Stimulated activated CD8-positive, alpha-beta memory T cell treated with anti-CD3 and anti-CD28 coated beads, Interleukin-12 subunit alpha, Interleukin-12 subunit beta, amount 100 ng/mL, for 24 hours (primary cell): ENCODE measurements around the gene GRIK2.

Source experiments
- DNase-seq: peaks from one replicate; pipeline ENCODE4 v3.0.0-alpha.2; 2020; ENCODE audit errors: extremely low read depth

Gene GRIK2

DNA sequence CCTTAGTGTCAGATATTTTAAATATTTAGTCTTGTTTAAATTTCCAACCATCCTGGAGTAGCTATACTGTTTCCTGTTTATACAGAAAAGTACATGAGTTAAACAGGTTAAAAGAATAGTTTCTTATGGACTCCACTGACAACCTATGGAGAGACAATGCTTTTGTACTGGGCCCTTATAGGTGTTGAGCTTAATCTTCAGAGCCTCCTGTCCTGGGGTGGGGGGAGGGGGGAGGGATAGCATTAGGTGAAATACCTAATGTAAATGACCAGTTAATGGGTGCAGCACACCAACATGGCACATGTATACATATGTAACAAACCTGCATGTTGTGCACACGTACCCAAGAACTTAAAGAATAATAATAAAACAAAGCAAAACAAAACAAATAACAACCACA lies 322.9 kb downstream of the GRIK2 start:
- DNase-seq = no peak

DNA sequence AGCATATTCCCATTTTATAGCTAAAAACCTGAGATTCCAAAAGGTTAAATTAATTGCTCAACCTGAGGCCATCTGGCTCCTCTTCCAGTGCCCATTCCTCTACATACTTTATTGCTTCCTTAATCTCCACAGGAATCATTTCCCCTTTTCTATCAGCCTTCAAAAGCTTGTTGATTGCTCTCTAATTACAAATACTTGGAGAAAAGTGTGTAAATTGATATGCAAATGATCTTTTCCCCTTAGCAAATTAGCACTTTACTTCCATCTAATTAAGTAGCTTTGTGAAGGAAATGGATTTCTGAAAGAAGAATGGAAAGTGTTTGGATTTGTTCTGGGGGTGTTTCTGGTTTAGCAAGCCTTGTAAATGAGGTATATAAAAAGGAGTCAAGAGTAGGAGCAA lies 323.3 kb downstream of the GRIK2 start:
- no peak for DNase-seq

DNA sequence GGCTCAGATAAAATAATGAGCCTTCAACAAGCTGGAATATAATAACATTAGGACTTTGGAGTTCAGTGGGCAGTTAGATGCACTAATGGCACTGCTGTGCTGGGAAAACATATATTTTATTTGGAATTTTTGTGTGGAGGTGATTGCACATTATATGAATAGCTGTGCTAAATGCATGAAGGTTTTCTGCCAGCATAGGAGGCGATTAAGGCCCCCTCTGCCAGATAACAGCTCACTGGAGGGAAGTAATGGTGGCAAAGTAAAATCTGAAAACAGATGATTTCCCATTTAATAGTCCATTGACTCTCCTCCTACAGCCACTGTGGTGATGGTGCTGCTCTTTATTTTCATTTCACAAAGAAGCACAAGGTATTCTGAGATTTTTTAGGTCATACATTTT lies 326.0 kb downstream of the GRIK2 start:
- no peak for DNase-seq

DNA sequence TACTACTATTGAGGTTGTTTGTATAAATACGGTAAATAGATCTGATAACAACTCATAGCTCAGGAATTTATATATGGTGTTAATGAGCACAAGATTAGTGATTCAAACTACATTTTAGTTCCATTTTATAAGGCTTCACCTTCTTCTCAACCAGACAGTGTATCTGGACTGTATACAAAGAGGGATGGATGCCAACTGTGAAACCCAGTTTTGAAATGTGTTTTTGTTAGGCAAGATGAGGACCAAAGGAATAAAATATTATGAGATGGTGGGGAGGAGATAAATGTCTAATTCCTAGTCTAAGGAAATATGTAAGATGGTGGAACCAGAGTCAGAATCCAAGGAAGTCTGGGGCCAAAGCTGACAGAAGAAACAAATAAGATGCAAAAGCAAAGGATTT lies 329.0 kb downstream of the GRIK2 start:
- no peak for DNase-seq

DNA sequence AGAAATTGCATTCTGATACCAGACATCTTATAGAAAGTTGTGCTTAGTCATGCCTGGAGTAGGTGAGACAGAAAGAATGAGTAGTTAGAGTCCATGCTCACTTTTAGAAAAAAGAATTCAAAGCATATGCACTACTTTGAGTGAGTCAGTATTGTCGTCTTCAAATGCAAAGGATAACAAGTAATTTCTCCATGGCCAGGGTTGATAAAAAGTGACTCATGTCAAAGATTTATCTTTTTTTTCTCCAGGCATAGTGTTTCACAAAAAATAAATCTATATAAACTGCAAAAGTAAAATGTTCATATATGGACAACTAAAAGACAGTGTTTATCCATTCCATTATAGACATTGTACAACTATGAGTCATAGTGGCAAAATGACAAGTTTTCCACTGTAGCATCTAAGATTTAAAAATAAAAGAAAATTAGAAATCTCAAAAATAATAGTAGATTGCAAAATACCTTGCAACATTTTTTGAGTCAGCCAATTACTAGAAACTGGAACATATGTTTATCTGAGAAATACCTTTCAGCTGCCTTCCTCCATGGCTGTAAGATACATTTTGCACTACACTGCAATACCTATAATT lies 329.6 kb downstream of the GRIK2 start:
- DNase-seq = no peak

DNA sequence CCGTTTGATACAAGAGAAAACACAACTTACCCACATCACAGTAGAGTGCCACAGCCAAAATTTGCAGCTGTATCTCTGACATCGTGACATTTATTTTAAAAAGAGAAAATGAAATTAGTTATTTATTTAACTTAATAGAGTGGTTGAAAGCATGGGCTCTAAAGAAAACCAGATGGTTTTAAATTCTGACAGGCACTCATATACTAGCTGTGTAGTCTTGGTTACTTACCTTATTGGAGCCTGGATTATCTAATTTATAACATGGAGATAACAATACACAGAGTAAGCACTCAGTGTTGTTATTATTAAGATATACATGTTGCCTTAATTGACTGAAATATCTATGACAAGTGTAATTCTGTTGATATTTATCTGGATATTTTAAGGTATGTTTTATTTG lies 334.9 kb downstream of the GRIK2 start:
- DNase-seq = no peak

DNA sequence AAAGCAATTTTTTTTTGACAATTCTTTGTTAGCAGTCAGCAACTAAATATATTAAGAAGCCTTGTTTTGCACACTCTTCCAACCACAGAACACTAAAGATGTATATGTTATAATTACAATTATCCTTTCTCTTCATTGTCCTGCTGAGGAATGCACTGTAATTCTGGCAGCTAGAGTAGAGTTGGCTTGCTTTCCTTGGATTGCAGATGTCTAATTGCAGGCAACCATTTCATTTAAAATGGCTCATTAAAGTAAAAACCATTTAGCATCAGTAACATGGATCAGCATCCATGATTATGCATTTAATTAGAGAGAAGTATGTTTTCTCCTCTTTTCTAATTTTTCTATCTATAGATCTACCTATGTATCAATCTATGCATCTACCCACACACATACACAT lies 335.4 kb downstream of the GRIK2 start:
- DNase-seq = no peak

DNA sequence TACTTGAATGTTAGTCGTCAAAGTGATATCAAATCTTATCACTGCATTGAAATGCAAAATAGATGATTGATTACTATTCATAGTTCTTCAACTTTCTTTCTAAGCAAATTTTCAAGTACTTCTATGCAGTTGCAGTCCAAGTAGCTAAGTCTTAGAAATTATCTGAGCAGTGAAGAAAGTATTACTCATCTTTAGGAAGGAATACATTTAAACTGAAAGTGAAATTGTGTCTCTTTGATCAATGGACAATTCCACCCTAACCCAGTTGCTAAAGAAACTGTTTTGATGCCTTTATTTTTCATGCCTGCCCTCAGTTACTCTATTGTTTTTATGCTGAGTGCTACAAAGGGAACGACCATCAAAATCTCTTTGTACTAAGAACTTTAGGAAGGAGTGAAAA lies 337.4 kb downstream of the GRIK2 start:
- DNase-seq = no peak

DNA sequence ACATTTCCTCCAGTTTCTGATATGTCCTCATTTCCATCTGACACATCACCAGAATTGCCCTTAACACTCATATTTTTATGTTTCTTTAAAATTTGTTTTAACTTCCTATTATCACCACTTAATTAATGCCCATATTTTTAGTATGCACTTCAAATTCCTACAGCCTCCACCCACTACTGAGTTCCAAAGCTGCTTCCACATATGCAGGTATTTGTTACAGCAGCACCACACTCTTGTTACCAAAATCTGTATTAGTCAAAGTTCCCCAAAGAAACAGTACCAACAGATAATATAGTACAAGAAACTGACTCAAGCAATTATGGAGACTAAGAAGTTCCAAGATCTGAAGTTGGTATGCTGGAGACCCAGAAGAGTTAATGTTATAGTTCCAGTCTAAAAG lies 340.4 kb downstream of the GRIK2 start:
- no peak for DNase-seq

DNA sequence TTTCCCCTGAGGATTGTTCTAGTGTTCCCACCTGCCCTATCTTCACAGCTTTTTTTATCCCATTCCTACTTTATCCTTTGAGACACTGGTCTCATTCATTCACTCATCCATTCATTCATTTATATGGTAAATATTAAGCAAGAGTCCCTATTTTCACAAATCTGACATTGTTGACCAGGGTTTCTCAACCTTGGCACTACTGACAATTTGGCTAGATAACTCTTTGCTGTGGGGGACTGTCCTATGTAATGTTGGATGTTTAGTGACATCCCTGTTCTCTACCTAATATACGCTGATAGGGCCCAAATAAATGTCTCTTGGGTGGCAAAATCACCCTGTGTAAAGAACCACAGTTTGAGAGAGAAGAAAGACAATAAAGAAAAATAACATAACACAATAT lies 345.0 kb downstream of the GRIK2 start:
- DNase-seq = no peak

DNA sequence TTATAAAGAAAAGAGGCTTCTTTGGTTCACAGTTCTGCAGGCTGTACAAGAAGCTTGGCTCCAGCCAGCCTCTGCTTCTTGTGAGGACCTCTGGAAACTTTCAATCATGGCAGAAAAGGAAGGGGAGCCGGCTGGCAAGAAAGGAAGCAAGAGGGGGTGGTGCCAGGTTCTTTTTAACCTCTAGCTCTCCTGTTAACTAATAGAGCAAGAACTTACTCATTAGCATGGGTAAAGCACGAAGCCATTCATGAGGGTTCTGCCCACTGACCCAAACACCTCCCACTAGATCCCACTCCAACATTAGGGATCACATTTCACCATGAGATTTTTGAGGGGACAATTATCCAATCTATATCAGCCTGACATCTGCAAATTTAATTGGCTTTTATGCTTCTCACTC lies 347.1 kb downstream of the GRIK2 start:
- DNase-seq = no peak

DNA sequence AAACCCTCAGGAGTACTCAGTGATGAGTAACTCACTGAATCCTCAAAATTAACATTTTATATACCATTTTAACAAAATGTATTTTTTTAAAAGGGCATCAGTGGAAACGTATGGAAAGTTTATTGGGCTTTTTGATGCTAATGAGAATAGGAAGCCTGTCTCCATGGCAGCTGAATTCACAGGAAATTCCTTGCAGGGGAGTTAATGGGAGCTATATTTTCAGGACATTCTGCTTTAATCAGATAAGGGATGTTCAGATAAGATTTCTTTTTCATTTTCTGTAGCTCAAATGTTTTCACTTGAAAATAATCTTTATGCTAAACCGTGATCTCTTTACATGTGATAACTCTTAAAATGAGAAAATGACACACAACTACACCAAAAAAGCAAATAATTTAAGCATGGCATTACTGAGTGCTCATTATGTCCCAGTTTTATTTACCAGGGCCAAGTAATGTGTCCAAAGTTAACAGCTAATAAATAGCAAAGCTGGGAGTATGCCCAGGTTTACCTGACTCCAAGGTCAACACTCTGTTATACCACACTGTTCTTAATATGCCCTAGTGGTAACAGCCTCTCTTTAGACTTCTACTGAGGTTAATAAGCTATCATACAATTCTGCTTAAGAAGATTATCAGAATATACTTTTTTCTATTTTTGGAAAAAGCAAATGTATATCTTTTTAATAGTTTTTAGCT lies 348.1 kb downstream of the GRIK2 start:
- DNase-seq = no peak

DNA sequence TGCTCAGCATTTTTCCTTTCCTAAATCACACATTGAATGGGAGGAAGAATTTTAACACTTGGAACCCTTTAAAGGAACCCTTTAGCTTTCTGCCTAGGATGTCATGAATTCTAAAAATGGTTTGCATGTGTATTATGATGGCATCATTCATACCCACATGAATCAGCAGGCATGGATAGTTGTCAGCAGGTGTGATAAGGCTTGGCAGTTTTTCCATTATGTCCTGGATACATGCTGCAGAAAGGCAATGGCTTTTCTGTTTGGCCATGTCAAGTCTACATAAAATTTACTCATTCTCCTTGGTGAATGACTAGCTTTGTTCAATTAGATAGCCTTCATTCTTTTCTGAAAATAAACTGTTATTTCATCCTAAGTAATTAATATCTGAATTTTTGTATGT lies 353.7 kb downstream of the GRIK2 start:
- DNase-seq = no peak

DNA sequence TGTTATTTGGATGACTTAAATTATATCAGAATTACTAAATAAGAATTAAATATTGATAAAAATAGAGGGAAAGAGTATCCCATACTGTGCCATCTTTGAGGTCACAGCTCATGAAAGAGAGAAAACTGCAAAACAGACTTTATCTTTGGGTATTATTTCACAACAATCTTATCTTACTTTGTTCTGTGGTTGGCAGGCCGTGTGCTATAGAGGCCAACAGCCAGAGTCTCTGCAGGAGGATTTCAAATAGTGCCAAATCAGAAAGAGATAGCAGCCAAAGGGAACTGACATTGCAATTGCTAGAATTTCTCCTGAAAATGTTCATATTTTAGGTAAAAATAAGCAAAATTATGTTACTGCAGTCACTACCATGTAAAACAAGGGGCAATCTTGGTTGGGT lies 354.2 kb downstream of the GRIK2 start:
- no peak for DNase-seq

DNA sequence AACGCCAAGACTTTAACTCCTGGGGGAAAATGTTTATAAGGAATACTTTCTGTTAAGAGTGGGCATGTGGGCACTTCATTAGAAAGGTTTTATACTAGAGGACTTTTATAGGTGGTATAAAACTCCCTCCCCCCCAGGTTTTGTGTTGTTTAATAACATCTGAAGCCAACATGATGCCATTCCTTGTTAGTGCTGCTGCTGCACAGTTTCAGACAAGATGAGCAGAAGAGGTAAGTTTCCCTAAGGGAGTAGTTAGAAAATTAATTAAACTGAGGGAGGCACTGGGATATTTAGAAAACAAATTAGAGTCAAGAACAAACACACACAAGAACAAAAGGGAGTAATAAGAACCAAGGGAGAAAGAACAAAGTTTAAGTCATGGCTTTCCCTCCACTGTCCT lies 362.4 kb downstream of the GRIK2 start:
- no peak for DNase-seq

DNA sequence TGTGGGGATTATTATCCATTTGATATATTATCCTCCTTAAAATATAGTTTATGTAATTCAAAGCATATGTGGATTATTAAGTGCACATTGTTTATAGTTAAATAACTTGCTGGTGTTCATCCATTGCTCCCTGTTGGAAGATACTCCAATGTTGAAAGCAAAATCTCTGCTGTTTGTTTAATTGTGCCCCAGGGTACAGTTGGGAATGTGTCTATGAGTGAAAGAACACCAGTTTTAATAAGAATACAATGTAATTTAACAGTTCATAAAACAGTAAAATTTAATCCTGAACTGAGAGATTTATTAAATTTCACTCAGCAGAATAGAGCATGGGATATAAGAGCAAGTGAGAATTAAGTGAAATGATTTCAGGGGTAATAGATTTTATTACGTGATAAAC lies 364.9 kb downstream of the GRIK2 start:
- no peak for DNase-seq

DNA sequence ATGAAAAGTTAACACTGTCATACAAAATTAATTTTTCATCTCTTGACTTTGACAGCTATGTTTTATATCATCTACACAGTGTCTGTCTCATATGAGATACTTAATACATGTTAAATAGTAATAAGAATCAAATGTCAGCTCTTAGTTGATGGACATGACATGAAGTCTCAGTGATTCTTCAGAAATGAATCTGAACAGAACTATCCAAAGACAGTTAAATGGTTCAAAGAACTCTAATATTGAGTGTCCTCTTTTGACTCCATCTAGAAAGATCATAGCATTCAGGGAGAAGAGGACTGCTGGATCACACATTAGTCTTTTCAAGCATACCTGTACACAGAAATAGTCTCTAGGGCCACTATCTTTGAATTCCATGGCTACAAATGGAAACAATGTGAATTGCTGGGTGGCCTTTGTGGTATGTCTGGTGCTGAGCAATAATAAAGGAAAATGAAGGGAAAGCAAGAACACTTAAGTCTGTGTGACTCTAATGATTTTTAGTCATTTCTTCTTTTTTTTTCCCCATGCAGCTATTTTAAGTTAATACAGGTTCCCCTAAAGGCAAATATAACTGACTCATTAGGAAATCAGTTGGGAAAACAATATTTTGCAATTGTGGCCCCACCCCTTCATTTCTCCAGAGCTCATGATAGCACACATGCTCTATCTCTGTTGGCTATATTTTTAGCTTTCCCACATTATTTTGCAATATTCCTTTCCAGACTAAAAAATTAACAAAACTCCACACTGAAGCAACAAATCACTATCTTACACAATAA lies 367.5 kb downstream of the GRIK2 start:
- DNase-seq = no peak

DNA sequence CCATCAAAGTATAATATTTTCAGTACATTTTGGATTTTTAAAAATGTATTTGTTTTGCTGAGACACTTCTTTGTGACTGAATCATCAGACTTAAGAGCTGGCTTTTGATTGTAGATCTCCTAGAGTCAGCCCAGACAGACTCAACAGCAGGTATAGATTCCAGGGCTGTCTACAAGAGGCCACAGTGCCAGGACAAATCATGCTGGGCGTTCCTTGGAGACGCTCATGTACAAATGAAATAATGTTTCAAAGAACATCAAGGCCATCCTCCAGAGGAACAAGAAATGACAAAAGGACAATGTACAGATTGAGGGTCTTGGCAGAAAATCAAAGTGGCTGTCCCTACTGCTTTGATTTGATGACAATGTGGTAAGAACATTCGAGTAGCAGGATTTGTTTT lies 369.3 kb downstream of the GRIK2 start:
- no peak for DNase-seq

DNA sequence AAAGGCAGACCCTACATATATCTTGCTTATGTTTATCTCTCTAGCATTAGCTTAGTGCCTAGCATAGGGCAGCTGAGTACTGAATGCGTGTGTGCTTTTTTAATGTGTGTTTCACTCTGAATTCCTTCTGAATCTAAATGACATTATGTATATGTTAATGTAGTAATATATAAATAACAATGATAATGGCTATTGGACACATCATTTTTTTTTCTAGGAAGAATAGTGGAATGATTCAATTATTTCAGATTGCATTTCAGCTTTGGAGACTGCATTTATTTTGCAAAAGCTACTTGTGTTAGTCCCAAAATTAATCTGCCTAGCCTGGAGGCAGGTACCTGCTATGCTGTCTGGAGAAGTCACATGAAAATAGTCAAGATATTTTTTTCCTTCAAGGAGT lies 371.8 kb downstream of the GRIK2 start:
- no peak for DNase-seq

DNA sequence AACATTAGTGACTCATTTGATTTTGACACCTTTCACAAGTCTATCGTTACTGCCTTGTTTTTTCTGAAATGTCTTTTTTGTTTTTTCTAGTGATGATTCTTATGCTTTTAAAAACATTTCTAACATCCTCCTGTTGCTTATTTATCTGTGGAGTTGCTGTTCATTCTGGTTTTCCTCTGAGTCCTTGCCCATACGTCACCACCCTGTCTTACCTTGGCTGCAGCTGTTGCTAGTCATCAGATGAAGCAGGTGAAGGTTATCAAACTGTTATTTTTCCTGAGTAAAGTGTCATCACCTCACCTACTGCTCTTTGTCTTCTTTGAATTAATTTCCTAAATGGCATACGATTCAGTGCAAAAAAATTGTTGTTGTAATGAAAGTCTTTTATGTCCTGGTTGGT lies 376.6 kb downstream of the GRIK2 start:
- DNase-seq = no peak

DNA sequence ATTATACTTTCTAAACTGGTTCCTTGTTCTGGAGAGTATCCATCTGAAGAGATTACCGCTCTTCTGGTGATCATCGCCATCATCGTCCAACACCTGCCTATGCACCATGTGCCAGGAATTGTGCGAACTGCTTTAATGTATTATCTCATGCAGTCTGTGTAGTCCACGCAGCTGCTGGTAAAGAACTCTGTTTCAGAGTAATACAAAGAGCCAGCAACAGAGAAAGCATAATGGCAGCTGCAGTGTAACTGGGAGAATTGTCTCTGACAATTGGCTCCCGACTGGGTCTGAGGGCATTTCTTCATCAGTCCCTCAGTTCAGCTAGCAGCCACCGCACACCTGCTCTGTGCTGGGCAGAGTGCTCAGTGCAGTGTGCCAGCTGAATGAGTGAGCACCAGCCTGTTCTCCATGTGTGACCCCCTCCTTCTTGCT lies 383.4 kb downstream of the GRIK2 start:
- no peak for DNase-seq

DNA sequence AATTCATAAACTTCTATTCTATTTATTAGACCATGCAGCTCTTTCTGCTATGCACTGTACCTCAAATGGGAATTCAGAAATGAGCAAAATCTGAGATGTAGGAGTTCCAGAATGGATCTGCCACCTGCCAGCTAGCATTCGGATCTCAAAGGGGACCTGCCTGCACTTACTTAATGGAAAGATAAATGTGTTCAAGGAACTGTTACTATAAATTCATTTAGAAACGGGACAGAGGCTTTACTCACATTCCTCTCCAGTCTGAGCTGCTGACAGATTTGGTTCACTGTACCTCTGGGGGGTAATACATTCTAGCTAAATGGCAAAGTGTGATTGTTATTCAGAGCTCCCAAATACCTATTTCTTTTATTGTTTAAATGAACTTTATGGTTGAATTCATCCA lies 384.1 kb downstream of the GRIK2 start:
- DNase-seq = no peak
